Hematopoietic multipotent progenitor cell (in vitro differentiated cells): Measurements from ENCODE around the gene ALG12. TPM values are rescaled to one million over a fixed set of nuclear protein-coding genes. Genes with fewer than 3 reads are reported as not detected.
A peak's percentile ranks its signal among the peaks of the same experiment; 100 is the strongest.

Experiments
- DNase-seq, 3 donors: peaks; one replicate each; pipeline ENCODE4 v3.0.0-alpha.2; 2011 to 2015; ENCODE audit warnings: low read depth in 2 of 3, low spot score in 2 of 3
- total RNA-seq: library from RNA; depleted of rRNA; stranded (reverse); fragments of >200 nt; gene quantifications from one replicate; pipeline ENCODE4 v1.2.3, GENCODE V29; 2012

The ALG12 gene
- total RNA-seq, 1 donor: 35.5 TPM

DNA sequence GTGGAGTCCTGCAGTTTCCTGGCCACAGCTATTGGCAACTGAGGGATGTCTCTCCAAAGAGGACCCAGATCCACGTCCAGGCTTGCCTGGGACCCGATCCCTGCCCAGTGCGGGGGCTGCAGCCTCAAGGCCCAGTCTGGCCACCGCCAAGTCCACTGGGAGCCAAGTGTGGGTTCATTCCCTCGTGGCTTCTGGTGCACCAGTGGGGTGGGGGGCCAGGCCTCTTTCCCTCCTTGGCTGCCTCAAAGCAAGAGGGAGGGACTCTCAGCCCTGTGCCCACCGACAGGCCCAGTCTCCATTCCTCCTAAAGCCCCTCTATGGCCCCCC, 29.0 kb upstream of the ALG12 start:
- no peak for DNase-seq

GRCh38 chr22:49946612-49947295, 28.5 kb upstream of the ALG12 start:
- no peak for DNase-seq

DNA sequence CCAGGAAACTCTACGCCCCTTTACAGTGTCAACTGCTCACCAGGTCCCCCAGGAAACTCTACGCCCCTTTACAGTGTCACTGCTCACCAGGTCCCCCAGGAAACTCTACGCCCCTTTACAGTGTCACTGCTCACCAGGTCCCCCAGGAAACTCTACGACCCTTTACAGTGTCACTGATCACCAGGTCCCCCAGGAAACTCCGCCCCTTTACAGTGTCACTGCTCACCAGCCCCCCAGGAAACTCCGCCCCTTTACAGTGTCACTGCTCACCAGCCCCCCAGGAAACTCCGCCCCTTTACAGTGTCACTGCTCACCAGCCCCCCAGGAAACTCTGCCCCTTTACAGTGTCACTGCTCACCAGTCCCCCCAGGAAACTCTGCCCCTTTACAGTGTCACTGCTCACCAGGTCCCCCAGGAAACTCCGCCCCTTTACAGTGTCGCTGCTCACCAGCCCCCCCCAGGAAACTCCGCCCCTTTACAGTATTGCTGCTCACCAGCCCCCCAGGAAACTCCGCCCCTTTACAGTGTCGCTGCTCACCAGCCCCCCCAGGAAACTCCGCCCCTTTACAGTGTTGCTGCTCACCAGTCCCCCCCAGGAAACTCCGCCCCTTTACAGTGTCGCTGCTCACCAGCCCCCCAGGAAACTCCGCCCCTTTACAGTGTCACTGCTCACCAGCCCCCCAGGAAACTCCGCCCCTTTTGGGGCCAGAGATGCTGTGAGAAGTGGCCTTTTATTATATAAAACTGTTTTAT, 27.0 kb upstream of the ALG12 start:
- peak in 1 of 3 donors; percentile 46 for DNase-seq

DNA sequence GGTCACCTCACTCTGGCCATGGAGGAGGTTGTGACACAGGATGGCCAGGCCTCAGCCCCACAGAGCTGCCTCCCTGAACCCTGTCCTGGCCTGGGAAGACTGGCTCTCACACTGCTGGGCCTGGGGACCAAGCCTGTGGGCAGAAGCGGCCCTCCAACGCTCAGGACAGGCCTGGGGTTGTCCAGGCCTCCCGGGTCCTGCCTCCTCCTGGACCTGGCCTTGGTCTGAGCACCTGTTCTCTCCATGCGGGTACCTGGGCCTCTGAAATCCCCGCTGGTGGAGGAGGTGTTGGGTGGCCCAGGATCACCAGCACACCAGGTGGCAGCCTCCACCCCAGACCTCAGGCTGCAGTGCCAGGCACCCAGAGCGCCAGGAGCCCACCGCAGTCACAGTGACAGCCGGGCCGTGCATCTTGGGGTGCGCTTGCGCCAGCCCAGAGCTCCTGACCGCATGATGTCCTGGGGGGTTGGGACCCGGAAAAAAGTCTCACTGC, 26.2 kb upstream of the ALG12 start:
- DNase-seq: no peak

- DNase-seq: no peak
Measured at GRCh38 chr22:49943771-49944398, 25.6 kb upstream of the ALG12 start.

DNA sequence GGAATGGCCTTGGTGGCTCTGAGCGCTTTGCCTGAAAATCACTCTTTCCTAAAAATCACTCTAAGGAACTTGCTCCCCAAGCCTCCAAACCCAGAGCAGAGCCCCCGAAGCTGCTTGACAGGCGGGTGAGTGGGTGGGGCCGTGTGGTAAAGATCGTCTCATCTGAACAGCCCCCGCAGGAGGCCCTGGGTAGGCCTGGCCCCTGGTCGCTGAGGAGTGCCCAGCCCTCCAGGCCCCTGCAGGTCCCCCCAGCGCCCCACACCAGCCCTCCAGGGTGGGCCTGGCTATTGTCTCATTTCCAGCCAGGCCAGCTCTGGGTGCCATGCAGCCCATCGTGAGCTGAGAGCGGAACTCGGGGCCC, 25.1 kb upstream of the ALG12 start:
- no peak for DNase-seq

- DNase-seq: no peak
Measured at GRCh38 chr22:49942565-49943404, 24.5 kb upstream of the ALG12 start.

- no peak for DNase-seq
Measured at GRCh38 chr22:49941507-49942316, 23.5 kb upstream of the ALG12 start.

GRCh38 chr22:49938565-49939136, 20.4 kb upstream of the ALG12 start:
- no peak for DNase-seq

DNA sequence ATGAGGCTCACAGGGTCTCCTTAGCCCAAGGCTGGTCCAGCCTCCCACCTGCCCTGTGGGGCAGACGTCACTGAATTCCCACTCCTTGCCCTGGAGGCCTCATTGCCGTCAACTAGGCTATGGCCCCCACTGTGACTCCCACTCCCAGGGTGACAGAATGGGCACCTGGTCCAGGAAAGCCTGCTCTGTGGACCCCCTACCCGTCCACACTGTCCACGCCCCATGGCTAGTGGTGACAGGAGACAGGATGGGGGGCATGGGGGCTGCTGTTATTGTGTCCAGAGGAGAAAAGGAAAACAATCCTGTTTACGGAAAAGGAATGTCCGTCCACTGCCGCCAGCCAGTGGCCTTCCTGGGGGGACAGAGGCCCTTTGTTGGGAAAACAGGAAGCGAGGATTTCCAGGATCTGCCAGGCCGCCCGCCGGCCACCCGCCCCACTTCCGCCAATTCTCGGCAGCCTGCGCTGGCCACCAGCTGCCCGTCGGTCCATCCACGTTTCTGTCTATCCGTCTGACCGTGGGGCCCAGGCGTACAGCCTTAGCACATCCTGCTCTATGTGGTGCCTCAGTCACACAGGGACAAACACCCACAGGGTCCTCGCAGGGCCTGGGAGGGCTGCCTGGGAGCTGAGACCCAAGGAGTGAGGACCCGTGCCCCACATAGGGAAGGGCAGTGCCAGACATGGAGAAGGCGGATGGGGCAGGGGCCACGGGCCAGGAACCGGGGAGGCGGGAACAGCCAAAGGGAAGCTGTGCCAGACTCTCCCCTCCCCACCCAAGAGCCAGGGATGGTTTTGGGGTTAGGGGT, 19.7 kb upstream of the ALG12 start:
- DNase-seq: no peak

DNA sequence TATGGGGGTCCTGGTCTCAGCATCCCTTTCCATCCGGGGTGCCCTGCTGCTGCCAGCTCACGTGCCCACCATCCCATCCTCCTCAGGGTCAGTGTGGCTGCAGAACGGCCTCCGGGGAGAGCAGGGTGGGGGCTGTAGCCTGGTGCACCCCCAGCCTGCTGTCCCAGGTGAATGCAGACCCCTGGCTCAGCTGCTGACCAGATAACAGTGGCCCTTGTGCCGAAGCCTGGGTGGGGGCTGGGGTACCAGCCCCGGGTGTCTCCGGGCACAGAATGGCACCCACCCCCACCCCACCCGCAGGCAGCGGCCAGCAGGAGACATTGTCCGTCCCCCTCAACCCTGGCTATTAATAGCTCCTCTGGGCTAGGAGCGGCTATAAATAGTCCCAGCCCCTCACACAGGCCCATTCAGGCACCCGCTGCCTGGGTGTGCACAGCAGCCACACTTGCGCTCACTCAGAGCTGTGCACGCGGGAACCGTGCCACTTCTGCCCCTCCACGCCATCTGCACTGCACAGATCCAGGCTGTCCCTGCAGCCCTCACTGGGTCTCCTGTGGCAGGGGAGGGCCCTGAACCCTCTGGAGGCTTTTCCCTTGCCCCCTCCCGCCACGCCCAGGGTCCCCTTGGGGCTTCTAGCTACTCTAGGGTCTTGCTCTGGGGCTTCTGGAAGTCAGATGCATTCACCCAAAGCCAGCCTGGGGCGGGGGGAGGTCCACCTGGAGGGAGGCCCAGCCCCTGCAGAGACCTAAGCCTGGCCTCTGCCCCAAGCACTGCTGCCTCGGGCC, 18.9 kb upstream of the ALG12 start:
- peak in 1 of 3 donors; percentile 38 for DNase-seq

DNA sequence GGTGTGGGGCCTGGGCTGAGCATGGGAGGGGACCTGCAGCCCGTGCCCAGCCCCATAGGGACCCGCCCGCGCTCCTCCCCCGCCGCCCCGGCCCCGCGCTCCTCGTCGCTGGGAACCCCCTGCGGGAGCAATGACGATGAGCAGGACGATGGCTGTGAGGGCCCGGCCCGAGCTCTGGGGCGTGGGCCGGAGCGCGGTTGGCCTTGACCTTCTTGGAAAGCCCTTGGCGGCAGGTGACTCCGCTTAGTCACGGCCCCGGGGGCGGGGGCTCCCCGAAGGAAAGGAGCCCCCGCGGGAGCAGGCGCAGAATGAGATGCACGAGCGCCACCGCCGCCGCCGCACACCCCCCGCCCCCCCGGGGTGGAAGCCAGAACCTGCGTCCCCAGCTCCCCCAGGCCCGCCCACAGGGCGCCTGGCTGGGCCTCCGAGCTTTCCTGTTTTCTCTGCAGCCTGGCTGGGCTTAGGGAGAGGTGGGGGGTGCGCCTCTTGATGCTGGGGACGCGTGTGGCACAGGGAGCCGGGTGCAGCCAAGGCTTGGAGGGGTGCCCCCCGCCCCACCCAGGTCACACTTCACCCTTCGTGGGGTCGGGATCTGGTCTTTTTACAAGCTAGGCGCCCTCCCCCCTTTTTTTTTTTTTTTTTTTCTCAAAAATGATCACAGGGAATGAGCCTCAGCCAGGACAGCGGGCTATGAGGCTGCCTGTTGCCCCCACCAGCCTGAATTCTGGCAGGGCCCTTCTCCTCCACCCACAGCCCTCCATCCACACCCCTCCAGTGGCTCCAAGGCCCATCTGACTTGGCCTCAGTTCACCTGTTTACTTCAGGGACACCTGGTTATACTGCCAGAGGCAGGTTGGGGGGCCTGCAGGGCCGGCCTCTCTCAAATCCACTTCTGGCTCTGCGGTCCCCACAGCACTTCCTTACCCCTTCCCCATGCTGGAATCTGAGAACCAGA, 18.1 kb upstream of the ALG12 start:
- DNase-seq: peak; percentile 82 to 97 (median 97)

GRCh38 chr22:49935561-49935960, 17.3 kb upstream of the ALG12 start:
- peak in 2 of 3 donors; percentile 73 to 80 for DNase-seq

DNA sequence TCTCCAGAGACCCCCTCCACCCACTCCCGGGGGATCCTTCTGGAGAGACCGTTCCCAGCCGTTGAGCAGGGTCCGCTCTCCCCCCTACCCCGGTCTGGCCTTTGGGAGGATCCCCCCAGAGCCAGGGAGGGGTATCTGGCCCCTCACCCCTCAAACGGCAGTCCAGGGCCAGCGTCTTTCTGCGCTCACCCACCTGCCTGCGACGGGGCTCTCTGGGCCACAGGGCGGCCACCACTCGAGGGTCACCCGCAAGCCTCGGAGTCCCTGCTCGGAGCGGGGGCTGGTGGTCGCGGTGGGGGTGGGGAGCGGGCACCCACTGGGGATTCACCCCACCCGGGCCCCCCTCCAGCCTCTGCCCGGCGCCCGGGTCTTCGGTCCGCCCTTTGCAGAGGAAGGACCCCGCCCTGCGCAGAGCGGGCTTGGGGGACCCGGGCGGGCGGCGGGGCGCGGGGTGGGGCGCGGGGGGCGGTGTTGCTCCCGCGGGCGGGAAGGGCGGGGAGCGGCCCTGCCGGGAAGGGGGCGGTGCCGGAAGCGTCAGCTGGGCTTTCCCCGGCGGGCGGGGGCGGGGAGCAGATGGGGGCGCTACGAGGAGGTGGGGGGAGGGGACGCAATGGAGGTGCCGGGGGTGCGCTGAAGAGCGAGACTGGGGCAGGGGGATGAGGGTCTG, 16.8 kb upstream of the ALG12 start:
- peak; percentile 57 to 94 (median 89) for DNase-seq

- DNase-seq: peak in 2 of 3 donors; percentile 72 to 82
Measured at GRCh38 chr22:49934160-49934890, 16.1 kb upstream of the ALG12 start.
